Measurements from ENCODE around the gene PYGB. TPM values are rescaled to one million over a fixed set of nuclear protein-coding genes. Genes with fewer than 3 reads are reported as not detected.
"Not testable (repeated sequence)": the region's sequence is repeated elsewhere in the genome, so short reads cannot be mapped to it uniquely, and the experiment has no call there.

Gene PYGB
- total RNA-seq, 2 donors from 2014 or later = 43.7 to 48.3 TPM

GRCh38 chr20:25229486-25230165, 18.3 kb upstream of the PYGB start:
- no peak for ATAC-seq (replicated peaks in 1 of 2)
- H3K27ac Mint-ChIP-seq = no peak overlapping the region

GRCh38 chr20:25230166-25230831, 17.6 kb upstream of the PYGB start:
- Mint-ChIP-seq H3K27me3 (ENCODE audit: low read depth) (no peaks in the 10 kb centered on the region), H3K4me3 (no peak overlapping the region), H3K27ac (no peak overlapping the region), H3K4me1 (ENCODE audit: low read depth) (no peaks in the 10 kb centered on the region), H3K9me3 (no peaks in the 10 kb centered on the region), H3K36me3 (ENCODE audit: insufficient read depth in 2 of 2) (peaks cover 0 to 4% of the 10 kb centered on the region in 2 donors)
- ATAC-seq (replicated peaks in 1 of 2) = no peak
- DNase-seq = no peak

More at GRCh38 chr20:25229486-25230165, 18.3 kb upstream of the PYGB start:
- Mint-ChIP-seq H3K4me1 (ENCODE audit: low read depth) (no peaks in the 10 kb centered on the region), H3K9me3 (no peaks in the 10 kb centered on the region), H3K4me3 (no peak overlapping the region), H3K27me3 (ENCODE audit: low read depth) (no peaks in the 10 kb centered on the region), H3K36me3 (ENCODE audit: insufficient read depth in 2 of 2) (peaks cover 0 to 4% of the 10 kb centered on the region in 2 donors)
- no peak for DNase-seq

DNA sequence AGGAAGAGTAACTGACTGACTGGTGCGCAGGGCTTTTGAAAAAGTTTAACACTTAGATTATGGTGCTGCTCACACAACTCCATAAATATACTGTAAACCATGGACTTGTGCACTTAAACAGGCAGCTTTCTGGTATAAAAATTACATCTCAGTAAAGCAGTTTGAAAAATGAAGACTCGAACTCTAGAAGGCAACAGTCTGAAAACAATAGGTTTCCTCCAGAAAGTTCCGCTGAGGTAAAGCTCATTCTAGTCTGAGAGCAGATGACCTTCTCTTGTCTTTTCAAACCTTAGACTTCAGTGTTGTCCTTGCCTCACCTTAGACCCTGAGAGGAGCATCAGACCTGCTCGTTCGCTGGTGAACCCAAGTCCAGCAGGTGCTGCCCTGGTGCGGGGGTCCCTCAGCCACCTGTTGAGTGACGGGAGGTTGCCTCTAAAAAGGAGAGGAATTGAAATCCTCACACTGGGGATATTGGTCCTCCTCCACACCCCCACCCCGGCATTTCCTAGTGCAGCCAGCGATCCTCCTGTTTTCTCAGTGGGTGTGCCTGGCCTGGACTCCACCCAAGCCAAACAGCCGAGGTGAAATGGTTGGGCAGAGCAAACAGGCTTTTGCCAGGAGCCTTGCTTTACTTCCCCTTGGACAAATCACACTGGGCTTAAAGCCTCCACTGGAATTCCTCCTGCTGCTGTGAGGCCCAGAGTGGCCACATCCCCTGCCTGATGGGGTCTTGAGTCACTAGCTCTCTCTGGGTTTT, 14.7 kb upstream of the PYGB start:
- Mint-ChIP-seq H3K4me3 (no peak overlapping the region), H3K9me3 (no peaks in the 10 kb centered on the region), H3K36me3 (ENCODE audit: insufficient read depth in 2 of 2) (peaks cover 2 to 4% of the 10 kb centered on the region in 2 donors), H3K27ac (no peak overlapping the region), H3K4me1 (ENCODE audit: low read depth) (peaks cover 16% of the 10 kb centered on the region), H3K27me3 (ENCODE audit: low read depth) (peaks cover 6% of the 10 kb centered on the region)
- ATAC-seq (replicated peaks in 1 of 2) = no peak
- no peak for DNase-seq

GRCh38 chr20:25234009-25234849, 13.7 kb upstream of the PYGB start:
- not testable (repeated sequence) for H3K27ac Mint-ChIP-seq; H3K27me3 Mint-ChIP-seq (ENCODE audit: low read depth); H3K36me3 Mint-ChIP-seq (ENCODE audit: insufficient read depth in 2 of 2); H3K4me3 Mint-ChIP-seq; DNase-seq; ATAC-seq (replicated peaks in 1 of 2); H3K9me3 Mint-ChIP-seq
- H3K4me1 Mint-ChIP-seq (ENCODE audit: low read depth) = peaks cover 27% of the 10 kb centered on the region

GRCh38 chr20:25236450-25237304, 11.2 kb upstream of the PYGB start:
- ATAC-seq (replicated peaks in 1 of 2) (no peak), DNase-seq (no peak)

GRCh38 chr20:25237610-25238318, 10.1 kb upstream of the PYGB start:
- H3K27me3 Mint-ChIP-seq (ENCODE audit: low read depth) = peaks cover 26% of the 10 kb centered on the region
- ATAC-seq (replicated peaks in 1 of 2) = peak; percentile 96
- peaks cover 5 to 7% of the 10 kb centered on the region in 2 donors for H3K36me3 Mint-ChIP-seq (ENCODE audit: insufficient read depth in 2 of 2)
- peak; percentile 80 to 86 for DNase-seq
- H3K4me1 Mint-ChIP-seq (ENCODE audit: low read depth) = peaks cover 32% of the 10 kb centered on the region
- H3K9me3 Mint-ChIP-seq = no peaks in the 10 kb centered on the region
- H3K4me3 Mint-ChIP-seq = peak overlapping the region; percentile 74 to 84
- peak overlapping the region; percentile 94 for H3K27ac Mint-ChIP-seq

More at GRCh38 chr20:25236450-25237304, 11.2 kb upstream of the PYGB start:
- Mint-ChIP-seq H3K4me1 (ENCODE audit: low read depth) (peaks cover 32% of the 10 kb centered on the region), H3K36me3 (ENCODE audit: insufficient read depth in 2 of 2) (peaks cover 5 to 7% of the 10 kb centered on the region in 2 donors), H3K27ac (peak overlapping the region; percentile 69), H3K27me3 (ENCODE audit: low read depth) (peaks cover 15% of the 10 kb centered on the region), H3K9me3 (no peaks in the 10 kb centered on the region), H3K4me3 (peak overlapping the region; percentile 74 to 84)

DNA sequence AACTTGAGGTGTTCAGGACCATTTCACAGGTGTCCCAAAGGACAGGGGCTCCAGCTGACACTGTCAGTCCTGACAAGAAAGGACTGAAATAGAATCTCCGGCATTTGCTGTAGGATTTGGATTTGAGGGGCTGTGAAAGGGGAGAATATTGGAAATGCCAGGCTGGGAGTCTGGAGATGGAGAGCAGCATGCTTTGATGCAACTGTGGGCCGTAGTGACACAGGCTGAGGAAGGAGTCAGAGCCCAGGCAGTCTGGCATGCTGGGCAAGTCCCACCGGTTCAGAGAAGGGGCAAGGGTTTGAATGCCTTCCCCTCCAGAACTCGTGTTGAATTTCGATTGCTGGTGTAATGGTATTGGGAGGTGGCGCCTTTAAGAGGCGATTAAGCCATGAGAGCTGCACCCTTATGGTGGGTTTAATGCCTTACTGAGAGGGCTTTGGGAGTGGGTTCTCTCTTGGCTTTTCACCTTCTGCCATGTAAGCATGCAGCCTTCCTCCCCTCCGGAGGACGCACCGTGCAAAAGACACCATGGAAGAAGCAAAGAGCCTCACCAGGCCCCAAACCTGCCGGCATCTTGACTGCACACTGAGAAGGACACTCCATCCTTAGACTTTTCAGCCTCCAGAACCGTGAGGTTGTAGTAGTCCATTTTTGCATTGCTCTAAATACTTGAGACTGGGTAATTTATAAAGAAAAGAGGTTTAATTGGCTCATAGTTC, 9.4 kb upstream of the PYGB start:
- DNase-seq (no peak), ATAC-seq (replicated peaks in 1 of 2) (no peak)
- H3K4me3 Mint-ChIP-seq = peak overlapping the region; percentile 74 to 84
- peaks cover 5 to 8% of the 10 kb centered on the region in 2 donors for H3K36me3 Mint-ChIP-seq (ENCODE audit: insufficient read depth in 2 of 2)
- peak overlapping the region; percentile 94 for H3K27ac Mint-ChIP-seq
- H3K9me3 Mint-ChIP-seq = peaks cover 0 to 1% of the 10 kb centered on the region in 2 donors
- H3K4me1 Mint-ChIP-seq (ENCODE audit: low read depth) = peaks cover 32% of the 10 kb centered on the region
- peaks cover 26% of the 10 kb centered on the region for H3K27me3 Mint-ChIP-seq (ENCODE audit: low read depth)

DNA sequence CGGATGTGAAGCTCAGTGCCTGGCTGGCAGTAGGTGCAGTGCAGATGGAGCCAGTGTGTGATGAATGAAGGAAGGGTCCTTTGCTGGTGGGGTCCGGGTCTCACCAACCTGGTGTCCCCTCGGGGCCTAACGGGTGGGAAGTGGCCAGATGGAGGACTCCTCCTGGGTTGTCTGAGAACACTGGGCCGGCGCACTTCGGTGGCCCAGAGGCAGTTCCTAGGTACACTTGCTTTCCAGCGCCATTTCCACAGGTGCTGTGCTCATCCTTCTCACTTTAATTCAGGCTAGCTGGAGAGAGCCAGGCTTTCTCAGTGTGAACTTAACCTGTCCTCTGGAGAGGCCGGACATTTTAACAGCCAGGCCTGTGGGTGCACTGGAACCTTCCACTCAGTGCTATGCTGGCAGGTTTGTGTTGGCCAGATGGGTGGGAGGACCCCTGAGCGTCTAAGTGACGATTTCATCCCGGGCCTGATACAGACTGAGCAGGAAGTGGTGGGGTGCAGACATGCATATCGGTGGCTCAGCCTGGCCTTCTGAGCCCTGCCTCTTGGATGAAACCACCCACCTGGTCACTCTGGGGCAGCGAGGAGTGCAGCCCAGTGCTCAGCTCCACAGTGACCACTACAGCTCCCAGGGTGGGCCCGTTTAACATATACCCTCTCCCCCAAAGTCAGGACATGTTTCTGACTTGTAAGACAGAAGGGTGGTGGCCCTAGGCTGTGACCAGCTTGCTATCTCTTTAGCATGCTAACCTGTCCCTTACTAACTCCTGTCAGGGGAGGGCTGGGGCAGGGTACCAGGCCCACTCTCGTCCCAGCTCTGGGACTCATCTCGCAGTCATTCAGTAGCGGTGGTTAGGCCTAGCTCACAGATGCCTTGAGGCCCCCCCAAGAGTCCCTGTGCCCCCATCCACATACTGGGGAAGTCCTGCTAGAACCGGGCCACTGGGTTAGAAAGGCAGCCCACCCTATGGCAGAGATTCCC, 8.2 kb upstream of the PYGB start:
- Mint-ChIP-seq H3K4me3 (peak overlapping the region in 1 of 2 donors; percentile 31), H3K4me1 (ENCODE audit: low read depth) (peaks cover 32% of the 10 kb centered on the region), H3K27ac (peak overlapping the region; percentile 62), H3K36me3 (ENCODE audit: insufficient read depth in 2 of 2) (peaks cover 5 to 10% of the 10 kb centered on the region in 2 donors), H3K27me3 (ENCODE audit: low read depth) (peaks cover 26% of the 10 kb centered on the region), H3K9me3 (peaks cover 0 to 3% of the 10 kb centered on the region in 2 donors)
- DNase-seq = no peak
- no peak for ATAC-seq (replicated peaks in 1 of 2)

- not testable (repeated sequence) for DNase-seq; H3K9me3 Mint-ChIP-seq; H3K27ac Mint-ChIP-seq; ATAC-seq (replicated peaks in 1 of 2); H3K4me3 Mint-ChIP-seq
- Mint-ChIP-seq H3K36me3 (ENCODE audit: insufficient read depth in 2 of 2) (peaks cover 5 to 10% of the 10 kb centered on the region in 2 donors), H3K27me3 (ENCODE audit: low read depth) (peaks cover 21% of the 10 kb centered on the region), H3K4me1 (ENCODE audit: low read depth) (peaks cover 38% of the 10 kb centered on the region)
These were observed 6.8 kb upstream of the PYGB start for GRCh38 chr20:25240851-25241658.

GRCh38 chr20:25241659-25241955, 6.3 kb upstream of the PYGB start:
- not testable (repeated sequence) for DNase-seq; H3K27ac Mint-ChIP-seq; H3K4me3 Mint-ChIP-seq; H3K9me3 Mint-ChIP-seq; ATAC-seq (replicated peaks in 1 of 2)
- H3K4me1 Mint-ChIP-seq (ENCODE audit: low read depth) = peaks cover 43% of the 10 kb centered on the region
- peaks cover 5 to 10% of the 10 kb centered on the region in 2 donors for H3K36me3 Mint-ChIP-seq (ENCODE audit: insufficient read depth in 2 of 2)
- peaks cover 22% of the 10 kb centered on the region for H3K27me3 Mint-ChIP-seq (ENCODE audit: low read depth)
